BLaER1 treated with 17β-estradiol and CSF1 and Interleukin-3, amounts not matched to agents 10 nM and 100 nM (cell line): ENCODE data around the gene GPC3.

Experiments
- H3K27ac ChIP-seq, 11 experiments: shearing (Covaris generic); formaldehyde crosslinking; 2 replicates each; pipeline ENCODE4 v1.8.1; 2022
- H3K27me3 ChIP-seq, 11 experiments: shearing (Covaris generic); formaldehyde crosslinking; 2 replicates each; pipeline ENCODE4 v1.8.1; 2022
- H3K36me3 ChIP-seq, 11 experiments: shearing (Covaris generic); formaldehyde crosslinking; 2 replicates each; pipeline ENCODE4 v1.8.1; 2022
- H3K4me1 ChIP-seq, 10 experiments: shearing (Covaris generic); formaldehyde crosslinking; 2 replicates each; pipeline ENCODE4 v1.8.1; 2022
- H3K4me2 ChIP-seq, 11 experiments: shearing (Covaris generic); formaldehyde crosslinking; 2 replicates each; pipeline ENCODE4 v1.8.1; 2022
- H3K4me3 ChIP-seq, 10 experiments: shearing (Covaris generic); formaldehyde crosslinking; 2 replicates each; pipeline ENCODE4 v1.8.1; 2022
- H3K9ac ChIP-seq, 11 experiments: shearing (Covaris generic); formaldehyde crosslinking; 2 replicates each; pipeline ENCODE4 v1.8.1; 2022
- H3K9me3 ChIP-seq, 11 experiments: shearing (Covaris generic); formaldehyde crosslinking; replicated peaks in 1 of 11; 2 replicates each; pipeline ENCODE4 v1.8.1; 2022
- H4K20me1 ChIP-seq, 11 experiments: shearing (Covaris generic); formaldehyde crosslinking; 2 replicates each; pipeline ENCODE4 v1.8.1; 2022
- Cebpa-rat ChIP-seq, 11 experiments: shearing (Covaris generic); IDR thresholded peaks; 2 replicates each; pipeline ENCODE4 v1.8.1; 2022

GPC3 gene

DNA sequence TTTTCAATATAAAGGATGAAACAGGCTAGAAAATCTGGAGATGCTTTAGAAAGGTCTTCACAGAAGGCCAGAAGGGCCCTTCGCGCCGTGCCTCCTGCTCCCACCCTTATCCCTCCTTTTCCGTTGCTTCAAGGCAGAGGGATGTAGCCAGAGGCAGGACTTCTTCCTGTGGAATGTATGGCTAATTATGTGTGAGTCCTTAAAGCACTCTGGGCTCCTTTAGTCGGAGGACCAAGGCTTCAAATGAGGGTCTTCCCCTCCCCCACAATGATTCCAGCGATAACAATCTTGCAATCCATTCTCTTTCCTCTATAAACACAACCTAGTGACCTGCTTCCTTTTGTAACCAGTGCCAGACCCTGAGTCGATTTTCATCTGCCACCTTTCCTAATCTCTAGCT lies 103.5 kb downstream of the GPC3 start:
- H3K27ac ChIP-seq = no peak overlapping the region
- no peak overlapping the region for H3K9ac ChIP-seq
- H3K4me1 ChIP-seq = no peaks in the 10 kb centered on the region
- H4K20me1 ChIP-seq = no peaks in the 10 kb centered on the region; a peak in 1 of 22 replicates
- no peak overlapping the region for H3K4me3 ChIP-seq
- H3K36me3 ChIP-seq = no peaks in the 10 kb centered on the region
- peaks cover 96 to 100% (median 98%) of the 10 kb centered on the region in 11 experiments for H3K27me3 ChIP-seq
- H3K4me2 ChIP-seq = no peak overlapping the region
- H3K9me3 ChIP-seq = no peaks in the 10 kb centered on the region
- TF ChIP-seq Cebpa-rat (IDR thresholded peaks at IDR 0.05) = no peak

DNA sequence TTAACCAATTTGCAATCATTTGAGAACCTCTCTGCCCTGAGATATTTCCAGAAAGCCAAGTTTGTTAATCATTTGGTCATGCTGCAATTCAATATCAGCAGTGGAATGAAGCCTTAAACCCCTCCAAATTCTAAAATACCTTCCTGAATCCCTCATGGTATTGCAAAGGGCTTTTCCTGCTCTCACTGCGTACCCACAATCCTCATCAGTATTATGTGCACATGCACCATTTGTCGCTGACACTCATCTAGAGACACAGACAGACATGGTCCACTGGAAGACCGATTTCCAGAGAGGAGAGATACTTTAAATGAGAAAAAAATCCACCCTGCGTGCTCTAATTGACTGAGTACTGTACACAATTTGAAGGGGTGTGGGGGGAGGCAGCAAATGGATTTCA lies 104.4 kb downstream of the GPC3 start:
- H3K9me3 ChIP-seq = no peaks in the 10 kb centered on the region
- H4K20me1 ChIP-seq = no peaks in the 10 kb centered on the region; a peak in 1 of 22 replicates
- H3K4me2 ChIP-seq = no peak overlapping the region
- no peaks in the 10 kb centered on the region for H3K4me1 ChIP-seq
- H3K27ac ChIP-seq = no peak overlapping the region
- H3K9ac ChIP-seq = no peak overlapping the region
- no peak for TF ChIP-seq Cebpa-rat (IDR thresholded peaks at IDR 0.05)
- no peak overlapping the region for H3K4me3 ChIP-seq
- no peaks in the 10 kb centered on the region for H3K36me3 ChIP-seq
- peaks cover 96 to 100% (median 98%) of the 10 kb centered on the region in 11 experiments for H3K27me3 ChIP-seq

DNA sequence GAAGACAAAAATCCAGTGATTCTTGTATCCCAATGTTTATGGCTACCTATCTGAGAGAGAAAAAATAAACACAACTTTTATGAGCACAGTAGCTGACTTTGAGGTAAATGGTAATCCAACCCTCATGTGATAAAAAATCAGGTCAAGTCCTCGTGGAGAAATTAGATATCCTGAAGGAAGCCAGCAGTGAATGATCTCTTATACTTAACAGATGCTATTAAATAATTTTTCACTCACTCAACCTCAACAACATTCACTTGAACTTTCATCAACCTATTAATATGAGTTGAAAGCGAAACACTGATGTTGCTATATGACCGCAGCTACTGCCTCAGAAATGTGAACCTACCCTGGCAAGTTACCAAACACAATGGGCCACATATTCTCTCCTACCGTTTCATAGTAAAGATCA lies 105.4 kb downstream of the GPC3 start:
- Histone ChIP-seq H3K36me3 (no peaks in the 10 kb centered on the region), H3K27me3 (peaks cover 95 to 100% (median 99%) of the 10 kb centered on the region in 11 experiments), H4K20me1 (no peaks in the 10 kb centered on the region; a peak in 1 of 22 replicates), H3K27ac (no peak overlapping the region), H3K4me2 (no peak overlapping the region), H3K4me3 (no peak overlapping the region), H3K9ac (no peak overlapping the region), H3K9me3 (no peaks in the 10 kb centered on the region), H3K4me1 (no peaks in the 10 kb centered on the region)
- no peak for TF ChIP-seq Cebpa-rat (IDR thresholded peaks at IDR 0.05)

DNA sequence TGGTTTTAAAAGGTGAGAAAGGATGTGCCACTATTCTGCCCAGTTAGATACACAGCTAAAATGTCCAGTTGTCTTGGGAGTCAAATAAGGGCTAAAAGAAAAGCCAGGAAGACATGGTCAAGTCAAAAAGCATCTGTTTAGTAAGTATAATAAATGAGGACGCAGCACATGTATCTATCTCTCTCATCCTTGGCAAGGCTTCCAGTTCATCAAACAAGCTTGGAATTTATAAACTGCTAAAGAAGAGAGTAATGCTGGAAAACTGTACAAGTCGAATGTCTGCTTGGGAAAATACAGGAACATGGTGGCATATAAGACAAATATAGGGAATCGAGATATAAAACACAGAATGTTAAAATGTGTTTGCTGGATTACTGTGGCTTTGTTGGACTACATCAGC lies 106.7 kb downstream of the GPC3 start:
- Histone ChIP-seq H3K9me3 (no peaks in the 10 kb centered on the region; a peak in 1 of 22 replicates), H3K9ac (no peak overlapping the region), H4K20me1 (no peaks in the 10 kb centered on the region), H3K27me3 (peaks cover 94 to 100% (median 99%) of the 10 kb centered on the region in 11 experiments), H3K36me3 (no peaks in the 10 kb centered on the region), H3K4me2 (no peak overlapping the region), H3K4me1 (no peaks in the 10 kb centered on the region), H3K4me3 (no peak overlapping the region), H3K27ac (no peak overlapping the region)
- no peak for TF ChIP-seq Cebpa-rat (IDR thresholded peaks at IDR 0.05)

DNA sequence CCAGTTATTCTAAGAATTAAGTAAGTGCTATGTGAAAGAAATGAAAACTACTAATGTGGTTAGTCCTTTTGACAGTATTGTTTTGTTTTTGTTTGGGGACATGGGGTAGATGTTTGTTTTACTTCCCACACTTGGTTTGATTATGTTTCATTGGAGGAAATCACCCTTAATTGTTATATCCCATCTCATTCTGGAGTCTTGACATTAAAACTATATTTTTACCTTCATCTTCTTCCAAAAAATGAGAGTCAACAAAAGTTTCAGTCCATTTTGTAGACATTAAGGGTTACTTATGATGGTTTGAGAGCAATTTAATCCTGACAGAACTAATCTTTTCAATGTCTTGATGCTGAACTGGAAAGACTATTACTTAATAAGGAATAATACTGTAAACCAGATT lies 108.7 kb downstream of the GPC3 start:
- no peaks in the 10 kb centered on the region for H4K20me1 ChIP-seq
- no peak overlapping the region for H3K9ac ChIP-seq
- no peaks in the 10 kb centered on the region for H3K36me3 ChIP-seq
- TF ChIP-seq Cebpa-rat (IDR thresholded peaks at IDR 0.05) = no peak
- no peak overlapping the region for H3K4me3 ChIP-seq
- no peak overlapping the region for H3K4me2 ChIP-seq
- peaks cover 5 to 16% (median 12%) of the 10 kb centered on the region in 11 experiments; a peak in 14 of 22 replicates for H3K9me3 ChIP-seq
- H3K4me1 ChIP-seq = no peaks in the 10 kb centered on the region
- H3K27me3 ChIP-seq = peaks cover 88 to 100% (median 99%) of the 10 kb centered on the region in 11 experiments
- H3K27ac ChIP-seq = no peak overlapping the region

DNA sequence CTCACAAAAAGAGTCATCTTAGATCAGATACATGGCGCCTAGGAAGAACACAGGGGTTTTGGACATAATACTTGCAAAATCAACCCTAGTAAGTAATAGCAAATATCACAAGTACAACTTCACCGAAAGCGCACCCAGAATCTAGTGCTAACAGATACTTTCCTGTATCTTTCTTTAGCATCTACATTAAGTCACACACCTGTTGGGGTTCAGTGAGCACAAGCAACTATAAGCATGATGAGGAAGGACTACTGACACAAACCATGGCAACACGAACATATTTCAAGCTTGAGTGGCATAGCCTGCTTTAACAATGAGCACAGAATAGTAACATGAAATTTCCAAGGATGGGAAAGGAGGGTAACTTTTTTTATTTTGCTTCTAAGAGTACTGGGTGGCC lies 116.1 kb downstream of the GPC3 start:
- peaks cover 15 to 35% (median 25%) of the 10 kb centered on the region in 11 experiments for H3K9me3 ChIP-seq
- H4K20me1 ChIP-seq = no peaks in the 10 kb centered on the region
- H3K27ac ChIP-seq = no peak overlapping the region
- no peak overlapping the region for H3K4me2 ChIP-seq
- H3K27me3 ChIP-seq = peaks cover 79 to 100% (median 100%) of the 10 kb centered on the region in 11 experiments
- TF ChIP-seq Cebpa-rat (IDR thresholded peaks at IDR 0.05) = no peak
- H3K4me3 ChIP-seq = no peak overlapping the region
- H3K9ac ChIP-seq = no peak overlapping the region
- H3K4me1 ChIP-seq = no peaks in the 10 kb centered on the region
- H3K36me3 ChIP-seq = no peaks in the 10 kb centered on the region

DNA sequence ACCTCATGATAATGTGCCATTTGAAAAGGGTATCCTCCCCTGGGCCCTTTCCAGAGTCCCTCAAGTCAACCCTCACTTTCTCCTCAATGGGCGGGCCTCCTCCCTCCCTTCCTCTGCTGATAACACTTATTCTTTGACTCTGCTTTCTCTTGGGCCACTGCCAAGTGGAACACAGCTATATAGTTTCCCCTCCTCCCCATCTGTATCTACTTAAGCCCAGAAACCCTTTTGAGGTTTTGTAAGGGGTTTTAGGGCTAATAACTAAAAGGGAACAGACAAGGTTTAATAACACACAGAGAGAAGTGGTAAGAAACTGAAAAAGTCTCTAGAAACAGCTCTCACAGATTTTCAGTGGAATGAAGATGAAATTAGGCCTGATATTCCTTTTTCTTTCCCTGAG lies 116.7 kb downstream of the GPC3 start:
- Histone ChIP-seq H3K4me2 (no peak overlapping the region), H3K9me3 (peaks cover 15 to 35% (median 25%) of the 10 kb centered on the region in 11 experiments), H3K9ac (no peak overlapping the region), H3K36me3 (no peaks in the 10 kb centered on the region), H3K27ac (no peak overlapping the region), H3K4me1 (no peaks in the 10 kb centered on the region), H3K4me3 (no peak overlapping the region), H3K27me3 (peaks cover 79 to 100% (median 99%) of the 10 kb centered on the region in 11 experiments), H4K20me1 (no peaks in the 10 kb centered on the region)
- TF ChIP-seq Cebpa-rat (IDR thresholded peaks at IDR 0.05) = no peak

DNA sequence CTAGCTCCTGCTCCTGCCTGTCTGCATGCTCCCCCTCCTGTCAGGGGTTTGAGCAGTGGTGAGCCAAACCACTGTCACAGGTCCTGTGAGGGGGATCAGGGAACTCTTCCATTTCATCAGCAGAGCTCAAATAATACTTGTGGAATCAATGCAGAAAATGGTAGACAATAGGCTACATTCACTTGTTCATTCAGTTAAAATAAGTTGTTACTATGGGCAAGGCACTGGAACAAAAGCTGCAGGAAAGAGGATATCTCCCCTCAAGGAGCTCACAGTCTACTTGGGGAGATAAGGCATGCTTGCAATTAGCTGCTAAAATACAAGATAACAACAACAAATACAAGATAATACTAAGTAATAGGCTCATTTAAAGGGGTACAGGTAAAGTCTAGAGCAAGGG lies 117.1 kb downstream of the GPC3 start:
- no peaks in the 10 kb centered on the region for H3K4me1 ChIP-seq
- H3K36me3 ChIP-seq = no peaks in the 10 kb centered on the region
- H3K4me2 ChIP-seq = no peak overlapping the region
- no peak overlapping the region for H3K9ac ChIP-seq
- H3K27me3 ChIP-seq = peaks cover 76 to 98% (median 97%) of the 10 kb centered on the region in 11 experiments
- peaks cover 15 to 32% (median 23%) of the 10 kb centered on the region in 11 experiments for H3K9me3 ChIP-seq
- no peak for TF ChIP-seq Cebpa-rat (IDR thresholded peaks at IDR 0.05)
- H3K4me3 ChIP-seq = no peak overlapping the region
- no peaks in the 10 kb centered on the region; a peak in 1 of 22 replicates for H4K20me1 ChIP-seq
- H3K27ac ChIP-seq = no peak overlapping the region

DNA sequence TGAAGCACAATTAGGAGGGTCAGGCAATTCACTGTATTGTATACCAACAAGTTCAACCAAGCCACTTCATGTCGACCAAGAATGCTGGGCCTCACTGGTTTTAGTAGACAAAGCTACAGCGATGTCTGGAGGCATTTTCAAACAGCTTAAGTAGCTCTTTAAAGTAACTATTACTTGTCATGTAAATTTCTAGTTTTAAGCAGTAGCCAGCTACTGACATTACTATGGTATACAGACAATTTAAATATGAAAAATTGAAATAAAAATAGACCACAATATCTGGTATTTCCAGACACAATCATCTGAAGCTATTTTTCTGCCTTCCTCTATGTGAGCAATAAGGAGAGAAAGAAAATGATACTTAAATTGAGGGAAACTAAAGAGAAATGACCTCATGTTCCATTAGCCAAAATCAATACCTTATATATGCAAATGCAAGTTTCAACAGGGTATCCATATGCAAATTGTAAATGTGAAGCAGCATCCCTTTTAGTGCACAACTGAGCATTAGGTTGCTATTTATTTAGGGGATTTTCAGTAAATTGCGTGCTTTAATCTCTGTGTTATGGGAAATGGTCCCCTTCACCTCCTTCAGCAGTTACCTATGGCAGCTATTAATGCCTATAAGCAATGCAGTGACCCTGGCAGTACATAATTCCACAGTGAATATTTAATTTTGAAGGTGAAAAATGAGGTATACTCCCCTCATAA lies 119.5 kb downstream of the GPC3 start:
- Histone ChIP-seq H3K4me1 (no peaks in the 10 kb centered on the region), H4K20me1 (no peaks in the 10 kb centered on the region; a peak in 1 of 22 replicates), H3K4me3 (no peak overlapping the region), H3K9me3 (peaks cover 10 to 22% (median 13%) of the 10 kb centered on the region in 11 experiments), H3K36me3 (no peaks in the 10 kb centered on the region), H3K27ac (no peak overlapping the region), H3K4me2 (no peak overlapping the region), H3K27me3 (peaks cover 77 to 98% (median 96%) of the 10 kb centered on the region in 11 experiments), H3K9ac (no peak overlapping the region)
- no peak for TF ChIP-seq Cebpa-rat (IDR thresholded peaks at IDR 0.05)

DNA sequence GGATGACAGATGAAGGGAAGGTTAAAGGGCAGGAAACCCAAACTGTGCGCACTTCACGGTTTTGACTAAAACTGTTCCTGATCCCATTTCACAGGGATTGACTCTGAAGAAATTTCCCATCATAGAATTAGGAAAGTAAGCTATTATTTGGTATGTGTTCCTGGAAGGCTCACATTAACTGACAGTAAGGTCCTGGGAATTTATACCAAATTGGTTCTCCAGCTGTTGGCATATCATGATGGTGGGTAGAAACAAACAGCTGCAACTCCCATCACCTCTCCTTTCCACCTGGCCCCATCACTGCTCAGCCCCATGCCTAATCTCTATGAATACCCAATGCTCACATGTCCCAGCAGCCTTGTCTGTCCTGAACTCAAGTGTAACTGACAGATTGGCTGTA lies 121.2 kb downstream of the GPC3 start:
- Histone ChIP-seq H3K9ac (no peak overlapping the region), H3K36me3 (no peaks in the 10 kb centered on the region), H4K20me1 (no peaks in the 10 kb centered on the region; a peak in 2 of 22 replicates), H3K27me3 (peaks cover 77 to 98% (median 96%) of the 10 kb centered on the region in 11 experiments), H3K9me3 (peaks cover 10 to 22% (median 13%) of the 10 kb centered on the region in 11 experiments), H3K4me2 (no peak overlapping the region), H3K4me1 (no peaks in the 10 kb centered on the region), H3K4me3 (no peak overlapping the region), H3K27ac (no peak overlapping the region)
- no peak for TF ChIP-seq Cebpa-rat (IDR thresholded peaks at IDR 0.05)
